ENCODE measurements around the gene AMPD3. TPM values are rescaled to one million over a fixed set of nuclear protein-coding genes. Genes with fewer than 3 reads are reported as not detected.

Gene AMPD3
- total RNA-seq, 1 donor from 2014 or later, result 12.9 TPM

GRCh38 chr11:10511181-10511621 lies 56.1 kb downstream of the AMPD3 start:
- no peak for TF ChIP-seq CTCF (IDR thresholded peaks at IDR 0.05; ENCODE audit: unreplicated experiment)
- DNase-seq (ENCODE audit: low spot score, unreplicated experiment), result no peak
- H3K36me3 Mint-ChIP-seq (ENCODE audit: insufficient read depth), result peaks cover 5% of the 10 kb centered on the region
- no peaks in the 10 kb centered on the region for H3K27me3 Mint-ChIP-seq
- H3K4me1 Mint-ChIP-seq (ENCODE audit: low read depth), result no peaks in the 10 kb centered on the region
- no peaks in the 10 kb centered on the region for H3K9me3 Mint-ChIP-seq (ENCODE audit: low read depth)
- H3K4me3 Mint-ChIP-seq (ENCODE audit: low read depth), result no peak overlapping the region
- H3K27ac Mint-ChIP-seq, result no peak overlapping the region

- no peaks in the 10 kb centered on the region for H3K27me3 Mint-ChIP-seq
- no peak for DNase-seq (ENCODE audit: low spot score, unreplicated experiment)
- no peaks in the 10 kb centered on the region for H3K4me1 Mint-ChIP-seq (ENCODE audit: low read depth)
- peaks cover 5% of the 10 kb centered on the region for H3K36me3 Mint-ChIP-seq (ENCODE audit: insufficient read depth)
- TF ChIP-seq CTCF (IDR thresholded peaks at IDR 0.05; ENCODE audit: unreplicated experiment), result peak; percentile 34
- H3K27ac Mint-ChIP-seq, result no peak overlapping the region
- H3K9me3 Mint-ChIP-seq (ENCODE audit: low read depth), result no peaks in the 10 kb centered on the region
- no peak overlapping the region for H3K4me3 Mint-ChIP-seq (ENCODE audit: low read depth)
Observed at GRCh38 chr11:10514202-10514601, 59.1 kb downstream of the AMPD3 start.

GRCh38 chr11:10514709-10515108 lies 59.6 kb downstream of the AMPD3 start:
- H3K9me3 Mint-ChIP-seq (ENCODE audit: low read depth), result no peaks in the 10 kb centered on the region
- no peaks in the 10 kb centered on the region for H3K27me3 Mint-ChIP-seq
- H3K4me1 Mint-ChIP-seq (ENCODE audit: low read depth), result no peaks in the 10 kb centered on the region
- H3K4me3 Mint-ChIP-seq (ENCODE audit: low read depth), result no peak overlapping the region
- H3K27ac Mint-ChIP-seq, result no peak overlapping the region
- DNase-seq (ENCODE audit: low spot score, unreplicated experiment), result no peak
- no peak for TF ChIP-seq CTCF (IDR thresholded peaks at IDR 0.05; ENCODE audit: unreplicated experiment)
- H3K36me3 Mint-ChIP-seq (ENCODE audit: insufficient read depth), result peaks cover 5% of the 10 kb centered on the region

GRCh38 chr11:10515418-10515817 lies 60.4 kb downstream of the AMPD3 start:
- H3K36me3 Mint-ChIP-seq (ENCODE audit: insufficient read depth), result peaks cover 5% of the 10 kb centered on the region
- DNase-seq (ENCODE audit: low spot score, unreplicated experiment), result no peak
- TF ChIP-seq CTCF (IDR thresholded peaks at IDR 0.05; ENCODE audit: unreplicated experiment), result no peak
- no peaks in the 10 kb centered on the region for H3K4me1 Mint-ChIP-seq (ENCODE audit: low read depth)
- no peak overlapping the region for H3K4me3 Mint-ChIP-seq (ENCODE audit: low read depth)
- no peak overlapping the region for H3K27ac Mint-ChIP-seq
- no peaks in the 10 kb centered on the region for H3K27me3 Mint-ChIP-seq
- H3K9me3 Mint-ChIP-seq (ENCODE audit: low read depth), result no peaks in the 10 kb centered on the region

GRCh38 chr11:10518123-10518522 lies 63.1 kb downstream of the AMPD3 start:
- no peak overlapping the region for H3K4me3 Mint-ChIP-seq (ENCODE audit: low read depth)
- no peaks in the 10 kb centered on the region for H3K27me3 Mint-ChIP-seq
- peaks cover 5% of the 10 kb centered on the region for H3K36me3 Mint-ChIP-seq (ENCODE audit: insufficient read depth)
- no peaks in the 10 kb centered on the region for H3K4me1 Mint-ChIP-seq (ENCODE audit: low read depth)
- H3K27ac Mint-ChIP-seq, result no peak overlapping the region
- H3K9me3 Mint-ChIP-seq (ENCODE audit: low read depth), result no peaks in the 10 kb centered on the region
- TF ChIP-seq CTCF (IDR thresholded peaks at IDR 0.05; ENCODE audit: unreplicated experiment), result no peak
- no peak for DNase-seq (ENCODE audit: low spot score, unreplicated experiment)

Measured in progenitor cell of endocrine pancreas (in vitro differentiated cells).